Epithelial cell of proximal tubule (primary cell): Measurements from ENCODE around the gene LRP2. TPM values are rescaled to one million over a fixed set of nuclear protein-coding genes. Genes with fewer than 3 reads are reported as not detected.
A peak's percentile ranks its signal among the peaks of the same experiment; 100 is the strongest.

Experiments used
- DNase-seq: peaks from one replicate; pipeline ENCODE4 v3.0.0-alpha.2; 2011; ENCODE audit warnings: low read depth
- H3K4me3 ChIP-seq: 2 replicates; pipeline ENCODE4 v1.5.1; 2011; ENCODE audit warnings: low read depth, mild to moderate bottlenecking, low read length
- CTCF ChIP-seq: conservative IDR thresholded peaks from 2 replicates; pipeline ENCODE4 v1.5.1; 2012; ENCODE audit warnings: low read depth, mild to moderate bottlenecking, low read length
- total RNA-seq: library from RNA; depleted of rRNA; stranded (reverse); fragments of >200 nt; gene quantifications from 2 replicates; pipeline ENCODE4 v1.2.3, GENCODE V29; 2015

Gene LRP2
- total RNA-seq, 1 donor from 2014 or later: 0.17 TPM

- no peak overlapping the region for H3K4me3 ChIP-seq
- TF ChIP-seq CTCF: no peak
- DNase-seq: no peak
Measured at GRCh38 chr2:169222665-169223064, 139.7 kb downstream of the LRP2 start.

- DNase-seq: no peak
- TF ChIP-seq CTCF: peak; percentile 60
- no peak overlapping the region for H3K4me3 ChIP-seq
Measured at GRCh38 chr2:169221745-169222369, 140.5 kb downstream of the LRP2 start.

GRCh38 chr2:169210917-169211316 is 151.4 kb downstream of the LRP2 start:
- TF ChIP-seq CTCF: no peak
- H3K4me3 ChIP-seq: no peak overlapping the region
- no peak for DNase-seq

- no peak for TF ChIP-seq CTCF
- DNase-seq: no peak
- H3K4me3 ChIP-seq: no peak overlapping the region
Measured at GRCh38 chr2:169208026-169208425, 154.3 kb downstream of the LRP2 start.

- no peak for TF ChIP-seq CTCF
- no peak overlapping the region for H3K4me3 ChIP-seq
- no peak for DNase-seq
Measured at GRCh38 chr2:169205176-169205575, 157.2 kb downstream of the LRP2 start.

- no peak overlapping the region for H3K4me3 ChIP-seq
- no peak for DNase-seq
- TF ChIP-seq CTCF: no peak
Measured at GRCh38 chr2:169203952-169204351, 158.4 kb downstream of the LRP2 start.

GRCh38 chr2:169200756-169201155 is 161.6 kb downstream of the LRP2 start:
- no peak for TF ChIP-seq CTCF
- no peak for DNase-seq
- no peak overlapping the region for H3K4me3 ChIP-seq
